PC-3 (cell line): ENCODE measurements around the gene FN3KRP. TPM values are rescaled to one million over a fixed set of nuclear protein-coding genes. Genes with fewer than 3 reads are reported as not detected.

ENCODE experiments used
- ATAC-seq: fragments of 200-7000 bp; cut with Tn5 transposase; 2 replicates; pipeline ENCODE4 v1.9.1; 2020; ENCODE audit warnings: mild to moderate bottlenecking, moderate library complexity
- BruUV-seq: library from RNA; stranded (reverse); fragments of 400-500 nt; replicated peaks from 2 replicates; lab custom pipeline; 2021; lab: Mats Ljungman, UMichigan
- CTCF ChIA-PET: fragments of 300-600 bp; sonication (Branson Sonifier 250); formaldehyde crosslinking; loops from one replicate; lab custom pipeline; 2022; ENCODE audit warnings: antibody characterized with exemption; lab: Charles Lee
- POLR2A ChIA-PET: fragments of 300-600 bp; sonication (Branson Sonifier 250); formaldehyde crosslinking; loops from one replicate; lab custom pipeline; 2022; ENCODE audit warnings: antibody characterized with exemption; ENCODE audit not compliant: unreplicated experiment; lab: Charles Lee
- DNase-seq: peaks from one replicate; pipeline ENCODE4 v3.0.0-alpha.2; 2015
- H2AFZ ChIP-seq: fragments of 300-600 bp; sonication (generic); 2 replicates; pipeline ENCODE4 v1.6.0; 2016; ENCODE audit warnings: antibody characterized with exemption, low read length
- H3F3A ChIP-seq: fragments of 300-600 bp; sonication (generic); one replicate; pipeline ENCODE4 v1.6.0; 2017; ENCODE audit warnings: antibody characterized with exemption, low read length, control low read depth, mild to moderate bottlenecking; ENCODE audit not compliant: unreplicated experiment
- H3K27ac ChIP-seq: fragments of 300-600 bp; sonication (generic); 2 replicates; pipeline ENCODE4 v1.5.1; 2016; ENCODE audit warnings: mild to moderate bottlenecking, low read length
- H3K27me3 ChIP-seq: fragments of 300-600 bp; sonication (generic); 2 replicates; pipeline ENCODE4 v1.6.1; 2016; ENCODE audit warnings: low read length, mixed read lengths
- H3K36me3 ChIP-seq: fragments of 300-600 bp; sonication (generic); 2 replicates; pipeline ENCODE4 v1.6.1; 2016; ENCODE audit warnings: low read depth, mixed run types, low read length, mixed read lengths
- H3K4me1 ChIP-seq: fragments of 300-600 bp; sonication (generic); 2 replicates; pipeline ENCODE4 v1.5.1; 2016; ENCODE audit warnings: low read length; ENCODE audit not compliant: insufficient read depth
- H3K4me2 ChIP-seq: fragments of 300-600 bp; sonication (generic); 2 replicates; pipeline ENCODE4 v1.6.0; 2016; ENCODE audit warnings: low read length
- H3K4me3 ChIP-seq: fragments of 300-600 bp; sonication (generic); 2 replicates; pipeline ENCODE4 v1.5.1; 2016; ENCODE audit warnings: mild to moderate bottlenecking, low read length, mixed read lengths
- H3K79me2 ChIP-seq: fragments of 300-600 bp; sonication (generic); 2 replicates; pipeline ENCODE4 v1.6.1; 2017; ENCODE audit warnings: low read length, mixed read lengths
- H3K9ac ChIP-seq: fragments of 300-600 bp; sonication (generic); 2 replicates; pipeline ENCODE4 v1.6.0; 2016; ENCODE audit warnings: mild to moderate bottlenecking, low read length
- H3K9me2 ChIP-seq: fragments of 300-600 bp; sonication (generic); replicated peaks from 2 replicates; pipeline ENCODE4 v1.6.1; 2016; ENCODE audit warnings: mixed run types, low read length, mixed read lengths
- H3K9me3 ChIP-seq: fragments of 300-600 bp; sonication (generic); 2 replicates; pipeline ENCODE4 v1.6.1; 2016; ENCODE audit warnings: low read length, mixed read lengths
- H4K20me1 ChIP-seq: fragments of 300-600 bp; sonication (generic); 2 replicates; pipeline ENCODE4 v1.6.1; 2016; ENCODE audit warnings: low read length, mixed read lengths
- CTCF ChIP-seq: fragments of 300-600 bp; sonication (generic); conservative IDR thresholded peaks from 2 replicates; pipeline ENCODE4 v1.5.1; 2017; ENCODE audit warnings: antibody characterized with exemption, low read depth, mild to moderate bottlenecking, low read length
- EZH2 ChIP-seq: fragments of 300-600 bp; sonication (generic); IDR thresholded peaks from one replicate; pipeline ENCODE4 v1.6.1; 2017; ENCODE audit warnings: antibody characterized with exemption, mild to moderate bottlenecking, low read length; ENCODE audit not compliant: unreplicated experiment
- EZH2phosphoT487 ChIP-seq: fragments of 300-600 bp; sonication (generic); IDR thresholded peaks from 2 replicates; pipeline ENCODE4 v1.6.1; 2018; ENCODE audit warnings: mild to moderate bottlenecking, antibody characterized with exemption, low read length, borderline replicate concordance
- intact Hi-C: fragments of 100-400 bp; cut with micrococcal nuclease; formaldehyde crosslinking; loops from 2 replicates; pipeline ENCODE4 v1.9.0; 2023
- total RNA-seq: library from RNA; depleted of rRNA; stranded (reverse); fragments of >200 nt; gene quantifications from 2 replicates; pipeline ENCODE4 v1.2.3, GENCODE V29; 2014

The FN3KRP gene
- total RNA-seq, 1 experiment from 2014 or later: 37.4 TPM

DNA sequence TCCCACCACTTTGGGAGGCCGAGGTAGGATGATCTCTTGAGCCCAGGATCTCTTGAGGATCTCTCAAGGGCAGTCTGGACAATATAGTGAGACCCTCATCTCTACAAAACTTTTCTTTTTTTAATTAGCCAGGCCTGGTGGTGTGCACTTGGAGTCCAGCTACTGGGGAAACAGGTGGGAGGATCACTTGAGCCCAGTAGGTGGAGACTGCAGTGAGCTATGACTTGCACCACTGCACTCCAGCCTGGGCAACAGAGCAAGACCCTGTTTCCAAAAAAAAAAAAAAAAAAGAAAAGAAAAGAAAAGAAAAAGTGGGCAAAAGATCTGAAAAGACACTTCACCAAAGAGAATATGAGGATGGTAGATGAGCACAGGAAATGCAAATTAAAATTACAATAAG is 33.0 kb upstream of the FN3KRP start:
- H3K36me3 ChIP-seq: peaks cover 5% of the 10 kb centered on the region; the same call in 1 of the 2 replicates
- TF ChIP-seq EZH2phosphoT487: no peak
- TF ChIP-seq EZH2: no peak
- no peak for TF ChIP-seq CTCF
- H3K9me3 ChIP-seq: 0 out of 2 replicates have a peak, but pooled peaks cover 3% of the 10 kb centered on the region
- H4K20me1 ChIP-seq: no peaks in the 10 kb centered on the region
- no peak overlapping the region for H3K27ac ChIP-seq
- no peaks in the 10 kb centered on the region for H3K27me3 ChIP-seq
- no peak for ATAC-seq
- H3K79me2 ChIP-seq: no peaks in the 10 kb centered on the region
- DNase-seq: no peak
- peaks cover 5% of the 10 kb centered on the region for H3K4me1 ChIP-seq
- H3K9me2 ChIP-seq: no peaks in the 10 kb centered on the region
- no peak overlapping the region for H3K4me2 ChIP-seq
- no peak overlapping the region for H3K9ac ChIP-seq
- BruUV-seq: no TSS peak
- H3F3A ChIP-seq: no peaks in the 10 kb centered on the region
- H2AFZ ChIP-seq: no peak overlapping the region
- H3K4me3 ChIP-seq: no peak overlapping the region
- CTCF ChIA-PET: no interaction called here
- intact Hi-C loops: no loop called here
- POLR2A ChIA-PET: no interaction called here

- ATAC-seq (peak; percentile 94), DNase-seq (peak; percentile 48)
- no peaks in the 10 kb centered on the region for H3K27me3 ChIP-seq
- no peak for TF ChIP-seq EZH2
- peaks cover 5% of the 10 kb centered on the region; the same call in 1 of the 2 replicates for H3K36me3 ChIP-seq
- intact Hi-C loops: no loop called here
- BruUV-seq: no TSS peak
- peak overlapping the region; percentile 48; the same call in 1 of the 2 replicates for H3K4me2 ChIP-seq
- H2AFZ ChIP-seq: 0 out of 2 replicates have a peak overlapping the region, but pooled peaks have one; percentile 16
- H3K9me2 ChIP-seq: no peaks in the 10 kb centered on the region
- H3K9me3 ChIP-seq: 0 out of 2 replicates have a peak, but pooled peaks cover 3% of the 10 kb centered on the region
- H3K79me2 ChIP-seq: no peaks in the 10 kb centered on the region
- peak overlapping the region; percentile 55 for H3K27ac ChIP-seq
- no peak overlapping the region for H3K9ac ChIP-seq
- H3K4me1 ChIP-seq: peaks cover 5% of the 10 kb centered on the region
- POLR2A ChIA-PET: no interaction called here
- H3F3A ChIP-seq: no peaks in the 10 kb centered on the region
- no peak overlapping the region for H3K4me3 ChIP-seq
- CTCF ChIA-PET: no interaction called here
- no peaks in the 10 kb centered on the region for H4K20me1 ChIP-seq
Measured at GRCh38 chr17:82684228-82684841, 32.2 kb upstream of the FN3KRP start.

GRCh38 chr17:82685291-82685690 is 31.2 kb upstream of the FN3KRP start:
- no peak overlapping the region for H3K9ac ChIP-seq
- no peak overlapping the region for H3K4me3 ChIP-seq
- no peak for TF ChIP-seq EZH2phosphoT487
- TF ChIP-seq EZH2: no peak
- no peak for TF ChIP-seq CTCF
- H3K36me3 ChIP-seq: peaks cover 5% of the 10 kb centered on the region; the same call in 1 of the 2 replicates
- no peaks in the 10 kb centered on the region for H3F3A ChIP-seq
- no peak overlapping the region for H3K27ac ChIP-seq
- intact Hi-C loops: no loop called here
- H3K9me3 ChIP-seq: 0 out of 2 replicates have a peak, but pooled peaks cover 3% of the 10 kb centered on the region
- DNase-seq (no peak), ATAC-seq (no peak)
- H3K27me3 ChIP-seq: no peaks in the 10 kb centered on the region
- no peak overlapping the region for H2AFZ ChIP-seq
- no peaks in the 10 kb centered on the region for H3K9me2 ChIP-seq
- no TSS peak for BruUV-seq
- H3K4me1 ChIP-seq: peaks cover 5% of the 10 kb centered on the region
- POLR2A ChIA-PET: no interaction called here
- CTCF ChIA-PET: no interaction called here
- H3K79me2 ChIP-seq: no peaks in the 10 kb centered on the region
- H4K20me1 ChIP-seq: no peaks in the 10 kb centered on the region
- no peak overlapping the region for H3K4me2 ChIP-seq
